H1 (cell line): ENCODE measurements around the gene TCF7L2. TPM values are rescaled to one million over a fixed set of nuclear protein-coding genes. Genes with fewer than 3 reads are reported as not detected.
A peak's percentile ranks its signal among the peaks of the same experiment; 100 is the strongest.

ENCODE experiments used
- CTCF ChIA-PET: fragments of 300-600 bp; sonication (Branson Sonifier 250); formaldehyde crosslinking; loops from one replicate; lab custom pipeline; 2021; ENCODE audit not compliant: partially characterized antibody; lab: Charles Lee
- POLR2A ChIA-PET: fragments of 300-600 bp; sonication (Branson Sonifier 250); formaldehyde crosslinking; loops from one replicate; lab custom pipeline; 2021; ENCODE audit warnings: inconsistent platforms; ENCODE audit not compliant: partially characterized antibody; lab: Charles Lee
- DNase-seq, 2 experiments: peaks; one replicate each; pipeline versions ENCODE4 v3.0.0 to v3.0.0-alpha.2; 2010 to 2022; ENCODE audit warnings: low spot score in 2 of 2, low read depth in 1 of 2, mixed read lengths in 1 of 2
- FAIRE-seq: peaks from 2 replicates; lab custom pipeline; 2011; peaks lifted over from hg19 to GRCh38; lab: Jason Lieb, UNC
- H2AFZ ChIP-seq: 2 replicates; pipeline ENCODE4 v1.8.1; 2012; ENCODE audit warnings: low read length, inconsistent platforms
- H2AK5ac ChIP-seq: 2 replicates; pipeline ENCODE4 v1.6.1; 2013; ENCODE audit warnings: low read depth, low read length
- H2BK120ac ChIP-seq: replicated peaks from 2 replicates; pipeline ENCODE3; 2013; ENCODE audit warnings: low read depth, low read length, inconsistent platforms
- H2BK12ac ChIP-seq: 2 replicates; pipeline ENCODE4 v1.6.1; 2013; ENCODE audit warnings: low read depth, low read length
- H2BK15ac ChIP-seq: 2 replicates; pipeline ENCODE4 v1.6.1; 2013; ENCODE audit warnings: low read length
- H2BK20ac ChIP-seq: 2 replicates; pipeline ENCODE4 v1.6.1; 2013; ENCODE audit warnings: low read length
- H2BK5ac ChIP-seq: 2 replicates; pipeline ENCODE4 v1.6.1; 2013; ENCODE audit warnings: low read depth, low read length
- H3K14ac ChIP-seq: 2 replicates; pipeline ENCODE4 v1.6.1; 2013; ENCODE audit warnings: inconsistent platforms; ENCODE audit not compliant: insufficient read length
- H3K18ac ChIP-seq: 2 replicates; pipeline ENCODE4 v1.6.1; 2013; ENCODE audit warnings: low read length; ENCODE audit errors: extremely low read depth
- H3K23ac ChIP-seq: 2 replicates; pipeline ENCODE4 v1.6.1; 2013; ENCODE audit warnings: inconsistent platforms; ENCODE audit not compliant: insufficient read length
- H3K23me2 ChIP-seq: 2 replicates; pipeline ENCODE4 v1.6.1; 2013; ENCODE audit warnings: low read depth, low read length
- H3K27ac ChIP-seq: 2 replicates; pipeline ENCODE4 v1.6.1; 2011; ENCODE audit warnings: low read depth, low read length, inconsistent platforms
- H3K27me3 ChIP-seq, 4 experiments: replicated peaks in 1 of 4; 1 replicate in 1 of 4; 2 replicates in 3 of 4; pipeline versions ENCODE4 v1.6.1 to v1.8.1; 2011 to 2013; ENCODE audit warnings: low read length in 3 of 4, mild to moderate bottlenecking in 3 of 4, inconsistent platforms in 2 of 4, mixed read lengths in 2 of 4, moderate library complexity in 1 of 4; ENCODE audit not compliant: control insufficient read depth in 3 of 4, insufficient read depth in 3 of 4; ENCODE audit errors: extremely low read depth in 1 of 4
- H3K36me3 ChIP-seq, 4 experiments: 2 replicates each; pipeline versions ENCODE4 v1.6.1 to v1.8.1; 2011 to 2013; ENCODE audit warnings: mild to moderate bottlenecking in 4 of 4, low read length in 3 of 4, moderate library complexity in 2 of 4, control low read depth in 1 of 4, inconsistent platforms in 1 of 4; ENCODE audit not compliant: insufficient read depth in 4 of 4, control insufficient read depth in 2 of 4
- H3K4ac ChIP-seq: replicated peaks from 2 replicates; pipeline ENCODE3; 2013; ENCODE audit warnings: low read length, low read depth, mixed read lengths, inconsistent platforms; ENCODE audit not compliant: insufficient read length
- H3K4me1 ChIP-seq, 4 experiments: replicated peaks in 1 of 4; 1 replicate in 1 of 4; 2 replicates in 3 of 4; pipeline versions ENCODE4 v1.6.1 to v1.8.1; 2011 to 2013; ENCODE audit warnings: low read length in 3 of 4, inconsistent platforms in 2 of 4, mixed read lengths in 1 of 4; ENCODE audit not compliant: insufficient read depth in 4 of 4, control insufficient read depth in 3 of 4
- H3K4me2 ChIP-seq, 2 experiments: 2 replicates each; pipeline versions ENCODE4 v1.6.1 to v1.8.1; 2011 to 2013; ENCODE audit warnings: low read depth in 2 of 2, low read length in 2 of 2, control low read depth in 1 of 2, inconsistent platforms in 1 of 2, mild to moderate bottlenecking in 1 of 2; ENCODE audit not compliant: insufficient read depth in 1 of 2
- H3K4me3 ChIP-seq, 4 experiments: fragments of 200-600, 300-600 bp in 1 of 4; sonication (generic), shearing (Covaris generic), sonication (Bioruptor Twin) in 1 of 4; 2 replicates each; pipeline versions ENCODE4 v1.5.1 to v1.8.1; 2011 to 2016; ENCODE audit warnings: low read length in 4 of 4, low read depth in 3 of 4, control low read depth in 2 of 4, inconsistent platforms in 2 of 4, mild to moderate bottlenecking in 2 of 4, mixed read lengths in 1 of 4, moderate library complexity in 1 of 4; ENCODE audit not compliant: insufficient read depth in 2 of 4; ENCODE audit errors: extremely low read depth in 1 of 4
- H3K56ac ChIP-seq: replicated peaks from 2 replicates; pipeline ENCODE3; 2013; ENCODE audit warnings: low read depth, mild to moderate bottlenecking, mixed read lengths, low read length, inconsistent platforms; ENCODE audit not compliant: insufficient read length
- H3K79me1 ChIP-seq: 2 replicates; pipeline ENCODE4 v1.6.1; 2013; ENCODE audit warnings: low read depth, low read length, control low read depth
- H3K79me2 ChIP-seq, 2 experiments: 2 replicates each; pipeline versions ENCODE4 v1.6.1 to v1.8.1; 2012 to 2013; ENCODE audit warnings: low read length in 2 of 2, mild to moderate bottlenecking in 2 of 2, inconsistent platforms in 1 of 2; ENCODE audit not compliant: insufficient read depth in 2 of 2, control insufficient read depth in 1 of 2
- H3K9ac ChIP-seq, 4 experiments: replicated peaks in 1 of 4; 1 replicate in 1 of 4; 2 replicates in 3 of 4; pipeline versions ENCODE4 v1.6.1 to v1.8.1; 2011 to 2013; ENCODE audit warnings: low read depth in 3 of 4, low read length in 3 of 4, control low read depth in 2 of 4, mild to moderate bottlenecking in 2 of 4, moderate library complexity in 2 of 4, inconsistent platforms in 1 of 4; ENCODE audit errors: extremely low read depth in 1 of 4
- H3K9me3 ChIP-seq, 2 experiments: 2 replicates each; pipeline versions ENCODE4 v1.6.1 to v1.8.1; 2012 to 2013; ENCODE audit warnings: mild to moderate bottlenecking in 2 of 2, moderate library complexity in 2 of 2, control low read depth in 1 of 2, inconsistent platforms in 1 of 2, low read depth in 1 of 2, low read length in 1 of 2, mixed read lengths in 1 of 2; ENCODE audit not compliant: insufficient read depth in 2 of 2
- H4K20me1 ChIP-seq, 2 experiments: replicated peaks in 1 of 2; 2 replicates each; pipeline versions ENCODE3 to v1.8.1; 2011 to 2013; ENCODE audit warnings: inconsistent platforms in 2 of 2, low read length in 2 of 2, mild to moderate bottlenecking in 1 of 2; ENCODE audit not compliant: insufficient read depth in 2 of 2, control insufficient read depth in 1 of 2
- H4K5ac ChIP-seq: 2 replicates; pipeline ENCODE4 v1.6.1; 2013; ENCODE audit warnings: low read length, low read depth, mixed read lengths, inconsistent platforms; ENCODE audit not compliant: insufficient read length
- H4K8ac ChIP-seq: 2 replicates; pipeline ENCODE4 v1.8.0; 2013; ENCODE audit warnings: mild to moderate bottlenecking, moderate library complexity, low read length, inconsistent platforms; ENCODE audit not compliant: insufficient read depth; ENCODE audit errors: extremely low read depth
- H4K91ac ChIP-seq: replicated peaks from 2 replicates; pipeline ENCODE3; 2013; ENCODE audit warnings: low read length, mixed read lengths, inconsistent platforms; ENCODE audit not compliant: insufficient read length
- CBX8 ChIP-seq: fragments of 300-800, 300-1000 bp; sonication (generic); IDR thresholded peaks from 2 replicates; pipeline ENCODE4 v1.7.1; 2016; ENCODE audit warnings: low read depth, low read length, borderline replicate concordance
- WGBS, 2 experiments: shearing (Covaris generic) in 1 of 2; methylation state at CpG; one replicate each; pipeline versions ENCODE4 v1.1.6 to v1.1.7; 2013 to 2015; ENCODE audit warnings: low lambda C conversion rate in 2 of 2, mixed read lengths in 2 of 2, inconsistent platforms in 1 of 2, low coverage in 1 of 2, missing lambda C conversion rate in 1 of 2; ENCODE audit not compliant: insufficient replicate concordance in 2 of 2, insufficient coverage in 1 of 2, insufficient read length in 1 of 2; ENCODE audit errors: extremely low coverage in 1 of 2, missing lambda C conversion rate in 1 of 2; 5-methylcytosine and 5-hydroxymethylcytosine counted together
- polyA plus RNA-seq, 7 experiments: library from polyadenylated mRNA; depleted of rRNA in 3 of 7; stranded (reverse) in 5 of 7; unstranded in 2 of 7; fragments of >200 nt in 5 of 7; fragments of 200-250 nt in 2 of 7; gene quantifications; 1 replicate in 5 of 7; 2 replicates in 1 of 7; 4 replicates in 1 of 7; pipeline versions ENCODE4 v1.2.1 to v1.2.3, GENCODE V29; 2011 to 2013; ENCODE audit warnings: missing spikeins in 2 of 7, mixed read lengths in 2 of 7
- total RNA-seq: library from RNA; stranded (reverse); fragmentation: NEBNext Ultra II Directional; extraction: Animal tissue kit (Norgen Biotek cat#: 25700); gene quantifications from 2 replicates; pipeline ENCODE4 v1.2.1, GENCODE V29; 2021

The TCF7L2 gene
- total and polyA plus RNA-seq, 2 of the 8 experiments (the other 6 are each of a cell fraction or from before 2014, with no cell fraction given), result 33.9 to 67.3 TPM

GRCh38 chr10:113080925-113081229 lies 130.8 kb downstream of the TCF7L2 start:
- Histone ChIP-seq H3K4me1 (peaks cover 2 to 22% (median 12%) of the 10 kb centered on the region in 4 experiments; a peak in 6 of 7 replicates), H2BK5ac (peak overlapping the region; percentile 8; the same call in 1 of the 2 replicates), H3K9ac (no peak overlapping the region), H2BK120ac (no peak overlapping the region), H4K8ac (no peak overlapping the region), H2BK20ac (no peak overlapping the region), H2BK15ac (no peak overlapping the region), H3K79me2 (peaks cover 5 to 92% of the 10 kb centered on the region in 2 experiments; a peak in 3 of 4 replicates), H4K91ac (no peak overlapping the region), H3K4me3 (no peak overlapping the region), H4K5ac (no peak overlapping the region), H3K27me3 (no peaks in the 10 kb centered on the region), H3K18ac (no peak overlapping the region; the same call in 1 of the 2 replicates), H3K23ac (no peak overlapping the region), H3K14ac (no peak overlapping the region), H3K9me3 (no peaks in the 10 kb centered on the region), H2AFZ (no peak overlapping the region), H3K56ac (no peak overlapping the region), H2AK5ac (no peak overlapping the region), H3K4ac (no peak overlapping the region), H3K23me2 (no peaks in the 10 kb centered on the region), H4K20me1 (peaks cover 5 to 13% of the 10 kb centered on the region in 2 experiments), H3K36me3 (no peaks in the 10 kb centered on the region), H2BK12ac (no peak overlapping the region), H3K4me2 (0 out of 4 replicates have a peak overlapping the region, but pooled peaks of 1 of the 2 experiments have one; percentile 15), H3K79me1 (peaks cover 25% of the 10 kb centered on the region), H3K27ac (no peak overlapping the region)
- FAIRE-seq, result no peak
- POLR2A ChIA-PET, result interaction anchor here (0.7 kb wide), 1 partner anchor 11 kb away, joined by 4 read pairs; no protein-coding TSS in a partner anchor
- 14% methylated on average over 2 of the region's 2 CpGs; no CpG with 5 or more reads in 1 of the 2 experiments for whole genome bisulfite sequencing, 2 experiments
- DNase-seq, result no peak
- CTCF ChIA-PET, result interaction anchor here (0.7 to 2.9 kb wide), 12 partner anchors 10 to 242 kb away, joined by 3 to 13 read pairs (median 4); no protein-coding TSS in a partner anchor
- TF ChIP-seq CBX8, result no peak
